Lower leg skin (tissue), 4 donors: ENCODE results near the gene MT1G. TPM values are rescaled to one million over a fixed set of nuclear protein-coding genes. Genes with fewer than 3 reads are reported as not detected.
"Not testable (repeated sequence)": the region's sequence is repeated elsewhere in the genome, so short reads cannot be mapped to it uniquely, and the experiment has no call there.

ENCODE experiments used
- DNase-seq, 2 donors: peaks; one replicate each; pipeline ENCODE4 v3.0.0-alpha.2; 2019; ENCODE audit warnings: low spot score in 2 of 2
- H3K4me3 ChIP-seq: fragments of 200-600 bp; sonication (generic); 2 replicates; pipeline ENCODE4 v1.5.1; 2017; ENCODE audit warnings: mild to moderate bottlenecking, low read depth; ENCODE audit not compliant: poor library complexity, severe bottlenecking
- POLR2A ChIP-seq, 2 donors: fragments of 450-650 bp; IDR thresholded peaks; one replicate each; pipeline ENCODE4 v1.6.1; 2016 to 2017; ENCODE audit warnings: antibody characterized with exemption in 2 of 2, mild to moderate bottlenecking in 1 of 2, moderate library complexity in 1 of 2
- WGBS, 2 donors: methylation state at CpG; one replicate each; pipeline ENCODE4 v1.1.5; 2018; 5-methylcytosine and 5-hydroxymethylcytosine counted together
- intact Hi-C: fragments of 100-400 bp; cut with DNase I; formaldehyde crosslinking; loops from one replicate; pipeline ENCODE4 v1.15.0; 2023; ENCODE audit warnings: low total_unique reads
- total RNA-seq, 4 donors: library from RNA; depleted of rRNA; stranded (reverse); fragments of >200 nt; gene quantifications; one replicate each; pipeline ENCODE4 v1.1.0, GENCODE V29; 2016
- TF ChIP-seq, protein P1 (sequence below), 3 donors: fragments of 450-650 bp; IDR thresholded peaks; one replicate each; pipeline ENCODE4 v1.5.1; 2016; ENCODE audit warnings: antibody characterized with exemption in 3 of 3, mild to moderate bottlenecking in 3 of 3, moderate library complexity in 2 of 3

MT1G gene
- total RNA-seq, 4 donors from 2014 or later = 5.6 to 46.4 (median 37.8) TPM; not detected in 1

GRCh38 chr16:56679078-56679730 lies 11.3 kb upstream of the MT1G start:
- DNase-seq = no peak
- no peak for TF ChIP-seq POLR2A (IDR thresholded peaks at IDR 0.05)
- TF ChIP-seq, protein P1, sequence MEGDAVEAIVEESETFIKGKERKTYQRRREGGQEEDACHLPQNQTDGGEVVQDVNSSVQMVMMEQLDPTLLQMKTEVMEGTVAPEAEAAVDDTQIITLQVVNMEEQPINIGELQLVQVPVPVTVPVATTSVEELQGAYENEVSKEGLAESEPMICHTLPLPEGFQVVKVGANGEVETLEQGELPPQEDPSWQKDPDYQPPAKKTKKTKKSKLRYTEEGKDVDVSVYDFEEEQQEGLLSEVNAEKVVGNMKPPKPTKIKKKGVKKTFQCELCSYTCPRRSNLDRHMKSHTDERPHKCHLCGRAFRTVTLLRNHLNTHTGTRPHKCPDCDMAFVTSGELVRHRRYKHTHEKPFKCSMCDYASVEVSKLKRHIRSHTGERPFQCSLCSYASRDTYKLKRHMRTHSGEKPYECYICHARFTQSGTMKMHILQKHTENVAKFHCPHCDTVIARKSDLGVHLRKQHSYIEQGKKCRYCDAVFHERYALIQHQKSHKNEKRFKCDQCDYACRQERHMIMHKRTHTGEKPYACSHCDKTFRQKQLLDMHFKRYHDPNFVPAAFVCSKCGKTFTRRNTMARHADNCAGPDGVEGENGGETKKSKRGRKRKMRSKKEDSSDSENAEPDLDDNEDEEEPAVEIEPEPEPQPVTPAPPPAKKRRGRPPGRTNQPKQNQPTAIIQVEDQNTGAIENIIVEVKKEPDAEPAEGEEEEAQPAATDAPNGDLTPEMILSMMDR (IDR thresholded peaks at IDR 0.05) = no peak
- H3K4me3 ChIP-seq = no peak overlapping the region
- intact Hi-C loops = loop anchor here (10.0 kb wide), 1 partner anchor 116 kb away; no protein-coding TSS in a partner anchor
- 94 to 98% methylated on average over 3 of the region's 3 CpGs for WGBS, 2 donors

DNA sequence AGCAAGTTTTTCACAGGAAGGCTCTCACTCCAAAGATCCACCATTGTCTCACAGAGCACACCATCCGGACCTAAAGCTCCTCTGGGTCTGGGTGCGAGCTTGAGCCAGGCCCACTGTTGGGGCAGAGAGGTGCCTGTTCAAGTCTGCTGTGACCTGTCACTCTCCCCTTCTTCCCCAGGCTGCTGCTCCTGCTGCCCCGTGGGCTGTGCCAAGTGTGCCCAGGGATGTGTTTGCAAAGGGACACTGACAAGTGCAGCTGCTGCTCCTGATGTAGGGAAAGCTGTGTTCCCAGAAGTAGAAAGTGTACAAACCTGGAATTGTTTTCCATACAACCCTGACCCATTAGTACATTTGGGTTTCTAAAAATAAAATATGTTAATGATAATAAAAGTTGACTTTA lies 9.6 kb upstream of the MT1G start:
- 82 to 91% methylated on average over 2 to 3 of the region's 3 CpGs for WGBS, 2 donors

GRCh38 chr16:56675685-56676210 lies 7.9 kb upstream of the MT1G start:
- 41 to 57% methylated on average over 31 to 32 of the region's 32 CpGs for WGBS, 2 donors
- TF ChIP-seq, protein P1 (IDR thresholded peaks at IDR 0.05) = no peak
- TF ChIP-seq POLR2A (IDR thresholded peaks at IDR 0.05) = no peak
- intact Hi-C loops = loop anchor here (10.0 kb wide), 1 partner anchor 119 kb away; no protein-coding TSS in a partner anchor
- DNase-seq = peak in 1 of 2 donors; percentile 82
- H3K4me3 ChIP-seq = no peak overlapping the region

More for the DNA sequence above, 9.6 kb upstream of the MT1G start:
- DNase-seq = no peak
- intact Hi-C loops = loop anchor here (10.0 kb wide), 1 partner anchor 117 kb away; no protein-coding TSS in a partner anchor
- H3K4me3 ChIP-seq = no peak overlapping the region
- TF ChIP-seq, protein P1 (IDR thresholded peaks at IDR 0.05) = no peak
- no peak for TF ChIP-seq POLR2A (IDR thresholded peaks at IDR 0.05)

DNA sequence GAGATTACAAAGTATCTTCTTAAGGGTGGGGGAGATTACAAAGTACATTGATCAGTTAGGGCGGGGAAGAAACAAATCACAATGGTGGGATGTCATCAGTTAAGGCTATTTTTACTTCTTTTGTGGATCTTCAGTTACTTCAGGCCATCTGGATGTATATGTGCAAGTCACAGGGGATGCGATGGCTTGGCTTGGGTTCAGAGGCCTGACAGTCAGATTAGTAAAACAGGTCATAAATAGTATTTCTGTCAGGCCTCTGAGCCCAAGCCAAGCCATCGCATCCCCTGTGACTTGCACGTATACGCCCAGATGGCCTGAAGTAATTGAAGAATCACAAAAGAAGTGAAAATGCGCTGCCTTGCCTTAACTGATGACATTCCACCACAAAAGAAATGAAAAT lies 6.7 kb upstream of the MT1G start:
- WGBS, 2 donors = 78 to 81% methylated on average over 6 of the region's 6 CpGs
- not testable (repeated sequence) for DNase-seq, H3K4me3 ChIP-seq
- intact Hi-C loops = loop anchor here (10.0 kb wide), 1 partner anchor 120 kb away; no protein-coding TSS in a partner anchor

DNA sequence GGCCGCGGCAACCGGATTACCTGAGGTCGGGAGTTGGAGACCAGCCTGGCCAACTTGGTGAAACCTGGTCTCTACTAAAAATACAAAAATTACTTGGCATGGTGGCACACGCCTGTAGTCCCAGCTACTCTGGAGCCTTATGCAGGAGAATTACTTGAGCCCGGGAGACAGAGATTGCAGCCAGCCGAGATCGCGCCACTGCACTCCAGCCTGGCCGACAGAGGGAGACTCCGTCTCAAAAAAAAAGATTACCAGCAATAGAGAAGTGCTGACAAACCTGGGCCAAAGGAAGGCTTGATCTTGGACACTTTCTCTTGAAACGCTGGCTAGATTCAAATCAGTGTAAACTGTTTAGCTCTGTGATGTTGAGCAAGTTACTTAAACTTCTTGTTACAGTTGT lies 6.1 kb upstream of the MT1G start:
- no peak overlapping the region for H3K4me3 ChIP-seq
- intact Hi-C loops = loop anchor here (10.0 kb wide), 1 partner anchor 121 kb away; no protein-coding TSS in a partner anchor
- TF ChIP-seq, protein P1 (IDR thresholded peaks at IDR 0.05) = no peak
- TF ChIP-seq POLR2A (IDR thresholded peaks at IDR 0.05) = no peak
- 37 to 43% methylated on average over 12 of the region's 12 CpGs for WGBS, 2 donors
- no peak for DNase-seq

DNA sequence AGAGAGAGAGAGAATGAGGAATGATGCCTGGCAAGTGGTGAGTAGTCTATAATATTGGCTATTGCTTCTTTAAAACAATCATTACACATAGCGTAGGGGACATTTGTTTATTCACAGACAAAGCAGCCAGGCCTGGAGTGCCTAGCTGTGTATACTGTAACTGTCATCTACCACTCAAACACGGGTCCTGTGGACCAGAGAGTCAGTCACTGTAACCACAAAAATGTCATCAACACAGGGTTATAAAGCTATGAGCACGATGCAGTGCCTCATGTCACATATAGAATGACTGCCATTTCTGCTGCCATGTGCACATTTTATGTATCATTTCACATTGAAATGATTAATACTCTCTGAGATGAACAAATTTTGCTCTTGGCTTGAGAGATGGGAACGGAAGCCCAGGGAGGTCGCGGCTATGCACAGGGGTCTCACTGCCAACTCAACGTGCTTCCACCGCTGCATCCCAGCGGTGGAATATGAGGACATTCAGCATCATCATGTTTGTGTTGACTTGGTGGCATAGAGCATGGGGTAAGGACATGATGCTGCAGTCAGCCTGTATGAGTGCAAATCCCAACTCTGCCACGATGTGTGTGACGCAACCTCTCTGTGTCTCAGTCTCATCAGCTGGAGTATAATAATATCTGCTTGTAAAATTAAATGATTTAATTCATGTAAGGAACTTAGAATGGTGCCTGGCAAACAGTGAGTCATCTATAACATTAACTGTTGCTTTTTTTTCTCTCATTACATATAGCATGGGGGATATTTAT lies 5.1 kb upstream of the MT1G start:
- WGBS, 2 donors = 82 to 83% methylated on average over 11 of the region's 11 CpGs
- no peak overlapping the region for H3K4me3 ChIP-seq
- intact Hi-C loops = loop anchor here (10.0 kb wide), 1 partner anchor 122 kb away; no protein-coding TSS in a partner anchor
- DNase-seq = no peak
- no peak for TF ChIP-seq POLR2A (IDR thresholded peaks at IDR 0.05)
- TF ChIP-seq, protein P1 (IDR thresholded peaks at IDR 0.05) = no peak

GRCh38 chr16:56672171-56672570 lies 4.3 kb upstream of the MT1G start:
- intact Hi-C loops = loop anchor here (10.0 kb wide), 1 partner anchor 123 kb away; no protein-coding TSS in a partner anchor
- H3K4me3 ChIP-seq, DNase-seq: not testable (repeated sequence)
- WGBS, 2 donors = 77 to 88% methylated on average over 3 of the region's 3 CpGs

DNA sequence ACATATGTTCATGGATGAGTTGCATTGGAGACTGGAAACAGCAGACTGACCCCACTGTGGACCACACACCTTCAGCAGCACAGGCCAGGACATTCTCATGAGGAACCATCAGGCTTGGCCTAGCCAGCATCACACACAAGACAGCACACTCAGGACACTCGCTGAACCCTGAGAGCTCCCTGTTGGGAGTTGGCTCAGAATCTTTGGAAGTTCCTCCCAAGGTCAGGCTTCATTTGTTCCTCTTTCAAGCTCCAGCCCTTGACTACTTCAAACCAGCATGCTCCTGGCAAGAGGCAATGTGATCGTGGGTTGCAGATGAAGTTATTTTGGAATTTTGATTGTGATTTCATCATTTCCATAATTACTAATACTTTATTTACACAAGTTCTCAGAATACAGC lies 3.8 kb upstream of the MT1G start:
- WGBS, 2 donors = 52 to 66% methylated on average over 2 of the region's 2 CpGs

More for the DNA sequence above, 3.8 kb upstream of the MT1G start:
- not testable (repeated sequence) for H3K4me3 ChIP-seq, DNase-seq
- intact Hi-C loops = loop anchor here (10.0 kb wide), 1 partner anchor 123 kb away; no protein-coding TSS in a partner anchor
